DOHH2 (cell line): ENCODE measurements around the gene CNOT4.

Experiments
- H3F3A ChIP-seq: fragments of 200-600 bp; sonication (generic), shearing (Covaris generic); 2 replicates; pipeline ENCODE4 v1.6.0; 2016; ENCODE audit warnings: antibody characterized with exemption, mild to moderate bottlenecking; ENCODE audit not compliant: control insufficient read depth, insufficient read depth
- H3K27ac ChIP-seq: fragments of 200-600 bp; sonication (generic); 2 replicates; pipeline ENCODE4 v1.5.1; 2014; ENCODE audit warnings: low read depth, mild to moderate bottlenecking, low read length, moderate library complexity
- H3K27me3 ChIP-seq: fragments of 200-600 bp; sonication (generic); 2 replicates; pipeline ENCODE4 v1.6.1; 2014; ENCODE audit warnings: mild to moderate bottlenecking, low read length, mixed read lengths; ENCODE audit not compliant: control insufficient read depth
- H3K36me3 ChIP-seq: fragments of 200-600 bp; sonication (generic); 2 replicates; pipeline ENCODE4 v1.6.1; 2014; ENCODE audit warnings: mild to moderate bottlenecking, low read length, moderate library complexity, mixed read lengths; ENCODE audit not compliant: control insufficient read depth
- H3K4me1 ChIP-seq: fragments of 200-600 bp; sonication (generic); 2 replicates; pipeline ENCODE4 v1.6.1; 2014; ENCODE audit warnings: mild to moderate bottlenecking, low read length, mixed read lengths; ENCODE audit not compliant: control insufficient read depth
- H3K4me2 ChIP-seq: fragments of 200-600 bp; sonication (generic); 2 replicates; pipeline ENCODE4 v1.6.0; 2014; ENCODE audit warnings: mild to moderate bottlenecking, low read length, moderate library complexity
- H3K4me3 ChIP-seq: fragments of 200-600 bp; sonication (generic); 2 replicates; pipeline ENCODE4 v1.5.1; 2014; ENCODE audit warnings: mild to moderate bottlenecking, low read length, mixed read lengths
- H3K79me2 ChIP-seq: fragments of 200-600 bp; sonication (generic); 2 replicates; pipeline ENCODE4 v1.6.1; 2014; ENCODE audit warnings: mild to moderate bottlenecking, low read length, mixed read lengths; ENCODE audit not compliant: control insufficient read depth
- H3K9me2 ChIP-seq: fragments of 200-600 bp; sonication (generic); replicated peaks from 2 replicates; pipeline ENCODE4 v1.6.1; 2014; ENCODE audit warnings: mild to moderate bottlenecking, low read length, mixed read lengths; ENCODE audit not compliant: control insufficient read depth
- H3K9me3 ChIP-seq: fragments of 200-600 bp; sonication (generic); 2 replicates; pipeline ENCODE4 v1.6.1; 2014; ENCODE audit warnings: antibody characterized with exemption, low read length, mixed read lengths; ENCODE audit not compliant: control insufficient read depth, insufficient read depth
- H4K20me1 ChIP-seq: fragments of 200-600 bp; sonication (generic); 2 replicates; pipeline ENCODE4 v1.6.0; 2014; ENCODE audit warnings: low read depth, mild to moderate bottlenecking, antibody characterized with exemption, low read length, moderate library complexity; ENCODE audit not compliant: control insufficient read depth, insufficient read depth
- EZH2phosphoT487 ChIP-seq: fragments of 200-600 bp; sonication (generic); IDR thresholded peaks from 2 replicates; pipeline ENCODE4 v1.6.1; 2017; ENCODE audit warnings: borderline replicate concordance, mild to moderate bottlenecking, antibody characterized with exemption, low read length, moderate library complexity, mixed read lengths
- TF ChIP-seq, protein P1 (sequence below): fragments of 200-600 bp; sonication (generic); IDR thresholded peaks from one replicate; pipeline ENCODE4 v1.5.1; 2014; ENCODE audit warnings: antibody characterized with exemption, mild to moderate bottlenecking, low read depth, low read length; ENCODE audit not compliant: poor library complexity, severe bottlenecking

The CNOT4 gene

DNA sequence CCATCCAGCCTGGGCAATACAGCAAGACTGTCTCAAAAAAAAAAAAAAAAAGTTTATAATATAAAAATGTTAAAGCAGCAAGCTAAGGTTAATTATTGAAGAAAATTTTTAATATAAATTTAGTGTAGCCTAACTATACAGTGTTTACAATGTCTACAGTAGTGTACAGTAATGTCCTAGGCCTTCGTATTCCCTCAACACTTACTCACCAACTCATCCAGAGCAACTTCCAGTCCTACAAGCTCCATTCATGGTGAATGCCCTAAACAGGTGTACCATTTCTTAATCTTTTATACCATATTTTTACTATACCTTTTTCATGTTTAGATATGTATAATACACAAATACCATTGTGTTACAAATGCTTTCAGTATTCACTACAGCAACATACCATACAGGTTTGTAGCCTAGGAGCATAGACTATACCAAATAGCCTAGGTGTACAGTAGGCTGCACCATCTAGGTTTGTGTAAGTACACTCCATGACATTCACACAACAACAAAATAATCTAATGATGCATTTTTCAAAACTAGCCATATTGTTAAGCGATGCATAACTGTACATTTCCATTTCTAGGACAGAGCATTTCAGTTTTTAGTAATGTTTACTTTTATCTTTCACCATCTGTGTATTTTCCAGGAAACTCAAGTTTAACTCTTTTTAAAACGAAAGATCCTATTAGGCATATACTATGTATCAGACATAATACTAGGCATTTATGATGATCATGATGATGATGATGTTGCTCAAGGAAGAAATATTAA, 43.3 kb downstream of the CNOT4 start:
- H3K79me2 ChIP-seq = peaks cover 83% of the 10 kb centered on the region

GRCh38 chr7:135463908-135464307, 46.0 kb downstream of the CNOT4 start:
- Histone ChIP-seq H3K4me1 (peaks cover 12% of the 10 kb centered on the region), H3K4me3 (no peak overlapping the region), H4K20me1 (peaks cover 30% of the 10 kb centered on the region), H3K9me2 (no peaks in the 10 kb centered on the region), H3K36me3 (peaks cover 3% of the 10 kb centered on the region; the same call in 1 of the 2 replicates), H3K9me3 (no peaks in the 10 kb centered on the region), H3K79me2 (peaks cover 85% of the 10 kb centered on the region), H3K27me3 (no peaks in the 10 kb centered on the region), H3F3A (no peaks in the 10 kb centered on the region), H3K4me2 (no peak overlapping the region), H3K27ac (no peak overlapping the region)
- no peak for TF ChIP-seq EZH2phosphoT487
- TF ChIP-seq, protein P1, sequence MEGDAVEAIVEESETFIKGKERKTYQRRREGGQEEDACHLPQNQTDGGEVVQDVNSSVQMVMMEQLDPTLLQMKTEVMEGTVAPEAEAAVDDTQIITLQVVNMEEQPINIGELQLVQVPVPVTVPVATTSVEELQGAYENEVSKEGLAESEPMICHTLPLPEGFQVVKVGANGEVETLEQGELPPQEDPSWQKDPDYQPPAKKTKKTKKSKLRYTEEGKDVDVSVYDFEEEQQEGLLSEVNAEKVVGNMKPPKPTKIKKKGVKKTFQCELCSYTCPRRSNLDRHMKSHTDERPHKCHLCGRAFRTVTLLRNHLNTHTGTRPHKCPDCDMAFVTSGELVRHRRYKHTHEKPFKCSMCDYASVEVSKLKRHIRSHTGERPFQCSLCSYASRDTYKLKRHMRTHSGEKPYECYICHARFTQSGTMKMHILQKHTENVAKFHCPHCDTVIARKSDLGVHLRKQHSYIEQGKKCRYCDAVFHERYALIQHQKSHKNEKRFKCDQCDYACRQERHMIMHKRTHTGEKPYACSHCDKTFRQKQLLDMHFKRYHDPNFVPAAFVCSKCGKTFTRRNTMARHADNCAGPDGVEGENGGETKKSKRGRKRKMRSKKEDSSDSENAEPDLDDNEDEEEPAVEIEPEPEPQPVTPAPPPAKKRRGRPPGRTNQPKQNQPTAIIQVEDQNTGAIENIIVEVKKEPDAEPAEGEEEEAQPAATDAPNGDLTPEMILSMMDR = no peak

More for the DNA sequence above, 43.3 kb downstream of the CNOT4 start:
- H3K27me3 ChIP-seq = no peaks in the 10 kb centered on the region
- H3K4me3 ChIP-seq = no peak overlapping the region
- TF ChIP-seq EZH2phosphoT487 = no peak
- TF ChIP-seq, protein P1 = no peak
- H3K4me2 ChIP-seq = no peak overlapping the region
- H3K9me2 ChIP-seq = no peaks in the 10 kb centered on the region
- H3K9me3 ChIP-seq = no peaks in the 10 kb centered on the region
- H3K27ac ChIP-seq = no peak overlapping the region
- no peaks in the 10 kb centered on the region for H3F3A ChIP-seq
- peaks cover 12% of the 10 kb centered on the region for H3K4me1 ChIP-seq
- peaks cover 3% of the 10 kb centered on the region; the same call in 1 of the 2 replicates for H3K36me3 ChIP-seq
- peaks cover 16% of the 10 kb centered on the region for H4K20me1 ChIP-seq

DNA sequence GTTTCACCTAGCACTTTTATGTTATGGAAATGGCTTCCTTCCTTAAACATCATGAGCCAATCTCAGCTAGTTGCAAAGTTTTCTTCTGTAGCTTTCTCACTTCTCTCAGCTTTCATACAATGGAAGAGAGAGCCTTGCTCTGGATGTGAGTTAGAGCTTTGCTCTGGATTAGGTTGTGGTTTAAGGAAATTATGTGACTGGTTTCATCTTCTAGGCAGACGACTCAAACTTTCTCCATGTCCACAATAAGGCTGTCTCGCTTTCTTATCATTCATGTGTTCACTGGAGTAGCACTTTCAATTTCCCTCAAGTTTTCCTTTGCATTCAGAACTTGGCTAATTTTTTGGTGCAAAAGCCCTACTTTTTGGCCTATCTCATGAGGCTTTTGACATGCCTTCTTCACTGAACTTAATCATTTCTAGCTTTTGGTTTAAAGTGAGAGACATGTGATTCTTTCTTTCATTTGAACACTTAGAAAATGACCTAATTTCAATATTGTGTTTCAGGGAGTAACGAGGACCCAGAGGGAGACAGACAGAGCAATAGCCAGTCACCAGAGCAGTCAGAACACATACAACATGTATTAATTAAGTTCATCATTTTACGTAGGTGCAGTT, 49.8 kb downstream of the CNOT4 start:
- Histone ChIP-seq H3K36me3 (peaks cover 7% of the 10 kb centered on the region; the same call in 1 of the 2 replicates), H3K27me3 (no peaks in the 10 kb centered on the region), H3K4me1 (no peaks in the 10 kb centered on the region), H3K4me3 (no peak overlapping the region), H3K79me2 (peaks cover 95% of the 10 kb centered on the region), H3K27ac (no peak overlapping the region), H4K20me1 (peaks cover 40% of the 10 kb centered on the region), H3K9me2 (no peaks in the 10 kb centered on the region), H3K4me2 (no peak overlapping the region), H3F3A (no peaks in the 10 kb centered on the region), H3K9me3 (no peaks in the 10 kb centered on the region)
- TF ChIP-seq, protein P1 = no peak
- TF ChIP-seq EZH2phosphoT487 = no peak
